Mucosa of descending colon (tissue), 3 donors: ENCODE results near the gene ZBED1. TPM values are rescaled to one million over a fixed set of nuclear protein-coding genes. Genes with fewer than 3 reads are reported as not detected.
"Not testable (repeated sequence)": the region's sequence is repeated elsewhere in the genome, so short reads cannot be mapped to it uniquely, and the experiment has no call there.

Experiments
- ATAC-seq: fragments of 200-7000 bp; cut with Tn5 transposase; one replicate; pipeline ENCODE4 v1.9.1; 2020; ENCODE audit warnings: mild to moderate bottlenecking, moderate library complexity
- DNase-seq, 3 donors: peaks; one replicate each; pipeline ENCODE4 v3.0.0-alpha.2; 2020
- H3K36me3 ChIP-seq: fragments of 200-600 bp; one replicate; pipeline ENCODE4 v1.8.0; 2021; ENCODE audit warnings: low read depth, mild to moderate bottlenecking
- H3K4me1 ChIP-seq: fragments of 200-600 bp; one replicate; pipeline ENCODE4 v1.8.0; 2021; ENCODE audit warnings: low read depth, mild to moderate bottlenecking
- H3K4me3 ChIP-seq: fragments of 200-600 bp; one replicate; pipeline ENCODE4 v1.8.0; 2021; ENCODE audit warnings: mild to moderate bottlenecking
- H3K9me3 ChIP-seq: fragments of 200-600 bp; one replicate; pipeline ENCODE4 v1.8.0; 2021; ENCODE audit warnings: mild to moderate bottlenecking
- intact Hi-C, 2 donors: fragments of 100-400 bp; cut with DNase I in 1 of 2; cut with micrococcal nuclease in 1 of 2; formaldehyde crosslinking; loops; one replicate each; pipeline versions ENCODE4 v1.11.0 to v1.11.1; 2022; cut with DNase I, micrococcal nuclease
- total RNA-seq, 3 donors: library from RNA; stranded (reverse); fragmentation: NEBNext Ultra II Directional in 2 of 3; extraction: Animal tissue kit (Norgen Biotek cat#: 25700) in 2 of 3; gene quantifications; one replicate each; pipeline versions ENCODE4 v1.2.1 to v1.2.4, GENCODE V29; 2021 to 2023
- TF ChIP-seq, protein P1 (sequence below): fragments of 200-600 bp; IDR thresholded peaks from one replicate; pipeline ENCODE4 v1.8.0; 2022; ENCODE audit warnings: antibody characterized with exemption, mild to moderate bottlenecking
- donor health status: DM: no; HTN: no; CAD: no; lungs with moderate emphysema.
- donor health status: DM: no; HTN: no; CAD: no.
- donor health status: DM: no; HTN: yes; CAD: no.

Gene ZBED1
- total RNA-seq, 3 donors from 2014 or later: 43.0 to 71.2 (median 47.8) TPM

DNA sequence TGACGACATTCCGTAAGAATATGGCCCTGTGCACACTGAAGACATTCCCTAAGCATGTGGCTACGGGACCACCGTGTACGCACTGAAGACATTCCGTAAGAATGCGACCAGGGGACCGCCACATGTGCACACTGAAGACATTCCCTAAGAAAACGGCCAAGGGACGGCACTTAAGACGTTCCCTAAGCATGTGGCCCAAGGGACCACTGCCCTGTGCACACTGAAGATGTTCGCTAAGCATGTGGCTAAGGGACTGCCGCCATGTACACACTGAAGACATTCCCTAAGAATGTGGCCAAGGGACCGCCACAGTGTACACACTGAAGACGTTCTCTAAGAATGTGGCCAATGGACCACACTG lies 21.4 kb downstream of the ZBED1 start:
- no peak for ATAC-seq
- intact Hi-C loops: no loop called here
- no peaks in the 10 kb centered on the region for H3K36me3 ChIP-seq
- TF ChIP-seq, protein P1, sequence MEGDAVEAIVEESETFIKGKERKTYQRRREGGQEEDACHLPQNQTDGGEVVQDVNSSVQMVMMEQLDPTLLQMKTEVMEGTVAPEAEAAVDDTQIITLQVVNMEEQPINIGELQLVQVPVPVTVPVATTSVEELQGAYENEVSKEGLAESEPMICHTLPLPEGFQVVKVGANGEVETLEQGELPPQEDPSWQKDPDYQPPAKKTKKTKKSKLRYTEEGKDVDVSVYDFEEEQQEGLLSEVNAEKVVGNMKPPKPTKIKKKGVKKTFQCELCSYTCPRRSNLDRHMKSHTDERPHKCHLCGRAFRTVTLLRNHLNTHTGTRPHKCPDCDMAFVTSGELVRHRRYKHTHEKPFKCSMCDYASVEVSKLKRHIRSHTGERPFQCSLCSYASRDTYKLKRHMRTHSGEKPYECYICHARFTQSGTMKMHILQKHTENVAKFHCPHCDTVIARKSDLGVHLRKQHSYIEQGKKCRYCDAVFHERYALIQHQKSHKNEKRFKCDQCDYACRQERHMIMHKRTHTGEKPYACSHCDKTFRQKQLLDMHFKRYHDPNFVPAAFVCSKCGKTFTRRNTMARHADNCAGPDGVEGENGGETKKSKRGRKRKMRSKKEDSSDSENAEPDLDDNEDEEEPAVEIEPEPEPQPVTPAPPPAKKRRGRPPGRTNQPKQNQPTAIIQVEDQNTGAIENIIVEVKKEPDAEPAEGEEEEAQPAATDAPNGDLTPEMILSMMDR: no peak
- H3K9me3 ChIP-seq: no peaks in the 10 kb centered on the region
- no peak for DNase-seq
- H3K4me1 ChIP-seq: peaks cover 5% of the 10 kb centered on the region
- H3K4me3 ChIP-seq: no peak overlapping the region

DNA sequence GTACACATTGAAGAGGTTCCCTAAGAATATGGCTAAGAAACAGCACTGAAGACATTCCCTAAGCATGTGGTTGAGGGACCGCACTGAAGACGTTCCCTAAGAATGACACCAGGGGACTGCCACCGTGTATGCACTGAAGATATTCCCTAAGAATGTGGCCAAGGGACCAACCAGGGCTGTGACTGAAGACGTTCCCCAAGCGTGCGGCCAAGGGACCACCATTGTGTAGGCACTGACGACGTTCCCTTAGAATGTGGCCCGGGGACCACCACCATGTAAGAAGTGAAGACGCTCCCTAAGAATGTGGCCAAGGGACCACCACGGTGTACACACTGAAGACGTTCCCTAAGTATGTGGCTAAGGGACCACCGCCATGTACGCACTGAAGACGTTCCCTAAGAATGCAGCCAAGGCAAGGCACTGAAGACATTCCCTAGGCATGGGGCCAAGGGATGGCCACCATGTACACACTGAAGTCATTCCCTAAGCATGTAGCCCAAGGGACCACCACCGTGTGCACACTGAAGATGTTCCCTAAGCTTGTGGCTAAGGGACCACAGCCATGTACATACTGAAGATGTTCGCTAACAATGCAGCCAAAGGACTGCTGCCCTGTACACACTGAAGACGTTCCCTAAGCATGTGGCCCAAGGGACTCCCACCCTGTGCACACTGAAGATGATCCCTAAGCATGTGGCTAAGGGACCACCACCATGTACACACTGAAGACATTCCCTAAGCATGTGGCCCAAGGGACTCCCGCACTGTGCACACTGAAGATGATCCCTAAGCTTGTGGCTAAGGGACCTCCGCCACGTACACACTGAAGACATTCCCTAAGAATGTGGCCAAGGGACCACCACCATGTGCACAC lies 22.0 kb downstream of the ZBED1 start:
- no peak for DNase-seq
- TF ChIP-seq, protein P1: no peak
- Histone ChIP-seq H3K36me3 (no peaks in the 10 kb centered on the region), H3K9me3 (no peaks in the 10 kb centered on the region), H3K4me3 (no peak overlapping the region), H3K4me1 (peaks cover 10% of the 10 kb centered on the region)
- intact Hi-C loops: no loop called here
- ATAC-seq: no peak

DNA sequence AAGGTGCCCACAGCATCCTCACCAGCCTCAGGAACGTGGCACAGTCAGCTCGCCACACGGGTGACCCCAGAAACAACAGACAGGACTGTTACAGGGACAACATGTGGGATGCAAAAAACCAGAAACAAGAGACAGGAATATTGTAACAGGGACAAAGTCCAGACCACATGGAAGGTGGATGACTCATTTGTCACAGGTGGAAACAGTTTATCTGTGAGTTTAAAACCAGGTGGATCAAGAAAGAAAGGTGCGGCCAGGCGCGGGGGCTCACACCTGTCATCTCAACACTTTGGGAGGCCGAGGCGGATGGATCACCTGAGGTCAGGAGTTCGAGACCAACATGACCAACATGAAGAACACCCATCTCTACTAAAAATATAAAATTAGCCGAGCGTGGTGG lies 23.5 kb downstream of the ZBED1 start:
- H3K36me3 ChIP-seq, H3K9me3 ChIP-seq, H3K4me3 ChIP-seq, intact Hi-C loops: not testable (repeated sequence)
- peaks cover 15% of the 10 kb centered on the region for H3K4me1 ChIP-seq
- peak in 2 of 3 donors; percentile 24 to 42 for DNase-seq
- peak; percentile 92 for ATAC-seq

DNA sequence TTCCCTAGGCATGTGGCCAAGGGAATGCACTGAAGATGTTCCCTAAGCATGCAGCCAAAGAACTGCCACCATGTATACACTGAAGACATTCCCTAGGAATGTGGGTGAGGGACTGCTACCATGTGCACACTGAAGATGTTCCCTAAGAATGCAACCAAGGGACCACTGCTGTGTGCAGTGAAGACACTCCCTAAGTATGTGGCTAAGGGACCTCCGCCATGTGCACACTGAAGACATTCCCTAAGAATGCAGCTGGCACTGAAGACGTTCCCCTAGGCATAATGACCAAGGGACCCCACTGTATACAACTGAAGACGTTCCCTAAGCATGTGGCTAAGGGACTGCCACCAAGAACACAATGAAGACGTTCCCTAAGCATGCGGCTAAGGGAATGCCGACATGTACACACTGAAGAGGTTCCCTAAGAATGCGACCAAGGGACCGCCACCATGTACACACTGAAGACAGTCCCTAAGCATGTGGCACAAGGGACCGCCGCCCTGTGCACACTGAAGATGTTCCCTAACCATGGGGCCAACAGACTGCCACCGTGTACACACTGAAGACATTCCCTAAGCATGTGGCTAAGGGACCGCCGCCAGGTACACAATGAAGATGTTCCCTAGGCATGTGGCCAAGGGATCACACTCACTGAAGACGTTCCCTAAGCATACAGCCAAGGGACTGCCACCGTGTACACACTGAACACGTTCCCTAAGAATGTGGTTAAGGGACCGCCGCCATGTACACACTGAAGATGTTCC lies 25.6 kb downstream of the ZBED1 start:
- no peak for ATAC-seq
- Histone ChIP-seq H3K9me3 (no peaks in the 10 kb centered on the region), H3K36me3 (no peaks in the 10 kb centered on the region), H3K4me3 (no peak overlapping the region), H3K4me1 (peaks cover 15% of the 10 kb centered on the region)
- no peak for DNase-seq
- TF ChIP-seq, protein P1: no peak
- intact Hi-C loops: no loop called here

DNA sequence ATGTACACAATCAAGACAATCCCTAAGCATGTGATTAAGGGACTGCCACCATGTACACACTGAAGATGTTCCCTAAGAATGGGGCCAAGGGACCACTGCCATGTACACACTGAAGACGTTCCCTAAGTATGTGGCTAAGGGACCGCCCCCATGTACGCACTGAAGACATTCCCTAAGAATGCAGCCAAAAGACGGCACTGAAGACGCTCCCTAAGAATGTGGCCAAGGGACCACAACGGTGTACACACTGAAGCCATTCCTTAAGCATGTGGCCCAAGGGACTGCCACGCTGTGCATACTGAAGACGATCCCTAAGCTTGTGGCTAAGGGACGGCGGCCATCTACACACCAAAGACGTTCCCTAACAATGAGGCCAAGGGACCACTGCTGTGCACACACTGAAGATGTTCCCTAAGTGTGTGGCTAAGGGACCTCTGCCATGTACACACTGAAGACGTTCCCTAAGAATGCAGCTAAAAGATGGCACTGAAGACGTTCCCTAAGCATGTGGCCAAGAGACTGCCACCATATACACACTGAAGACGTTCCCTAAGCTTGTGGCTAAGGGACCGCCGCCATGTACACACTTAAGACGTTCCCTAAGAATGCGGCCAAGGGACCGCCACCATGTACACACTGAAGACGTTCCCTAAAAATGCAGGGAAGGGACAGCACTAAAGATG lies 26.4 kb downstream of the ZBED1 start:
- peaks cover 15% of the 10 kb centered on the region for H3K4me1 ChIP-seq
- no peak for ATAC-seq
- TF ChIP-seq, protein P1: no peak
- H3K9me3 ChIP-seq: no peaks in the 10 kb centered on the region
- DNase-seq: no peak
- intact Hi-C loops: no loop called here
- no peaks in the 10 kb centered on the region for H3K36me3 ChIP-seq
- H3K4me3 ChIP-seq: no peak overlapping the region

DNA sequence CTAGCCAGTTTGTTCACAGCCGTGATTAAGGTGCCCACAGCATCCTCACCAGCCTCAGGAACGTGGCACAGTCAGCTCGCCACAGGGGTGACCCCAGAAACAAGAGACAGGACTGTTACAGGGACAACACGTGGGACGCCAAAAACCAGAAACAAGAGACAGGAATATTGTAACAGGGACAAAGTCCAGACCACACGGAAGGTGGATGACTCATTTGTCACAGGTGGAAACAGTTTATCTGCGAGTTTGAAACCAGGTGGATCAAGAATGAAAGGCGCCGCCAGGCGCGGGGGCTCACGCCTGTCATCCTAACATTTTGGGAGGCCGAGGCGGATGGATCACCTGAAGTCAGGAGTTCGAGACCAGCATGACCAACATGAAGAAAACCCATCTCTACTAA lies 27.7 kb downstream of the ZBED1 start:
- H3K36me3 ChIP-seq, H3K4me3 ChIP-seq: not testable (repeated sequence)
- peak; percentile 46 for ATAC-seq

More for the DNA sequence above, 27.7 kb downstream of the ZBED1 start:
- intact Hi-C loops, H3K9me3 ChIP-seq: not testable (repeated sequence)
- peak in 2 of 3 donors; percentile 36 to 48 for DNase-seq
- H3K4me1 ChIP-seq: peaks cover 15% of the 10 kb centered on the region
